NCI-H1436 (cell line): ENCODE results near the gene HIGD1A.
"Not testable (repeated sequence)": the region's sequence is repeated elsewhere in the genome, so short reads cannot be mapped to it uniquely, and the experiment has no call there.

Experiments
- DNase-seq: peaks from one replicate; lab custom pipeline; 2025; lab: John Stamatoyannopoulos, UW

HIGD1A gene

DNA sequence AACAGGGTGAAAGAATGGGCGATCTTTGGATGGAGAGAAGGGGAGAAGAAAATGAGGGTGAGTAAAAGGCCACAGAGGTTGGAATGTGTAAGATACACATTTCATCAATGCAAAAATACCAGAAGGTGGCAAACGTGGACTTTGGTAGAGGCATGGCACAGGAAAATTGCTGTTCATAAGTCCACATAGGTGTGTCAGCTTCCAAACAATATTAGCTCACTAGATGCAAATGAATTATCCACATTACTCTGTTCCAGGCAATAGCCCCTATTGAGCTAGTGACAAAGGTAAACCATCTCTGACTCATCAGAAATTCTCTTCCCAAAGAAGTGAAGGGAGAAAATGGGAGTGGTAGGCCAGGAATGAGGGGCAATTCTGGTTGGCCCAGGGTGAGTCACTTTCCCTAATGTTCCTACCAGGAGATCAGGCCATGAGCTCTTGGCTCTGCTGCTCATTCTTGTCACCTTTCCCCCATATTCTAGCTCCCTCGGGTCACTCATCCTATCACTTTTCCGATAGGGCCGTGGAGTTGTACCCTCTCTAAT is 24.9 kb upstream of the HIGD1A start:
- no peak for DNase-seq

DNA sequence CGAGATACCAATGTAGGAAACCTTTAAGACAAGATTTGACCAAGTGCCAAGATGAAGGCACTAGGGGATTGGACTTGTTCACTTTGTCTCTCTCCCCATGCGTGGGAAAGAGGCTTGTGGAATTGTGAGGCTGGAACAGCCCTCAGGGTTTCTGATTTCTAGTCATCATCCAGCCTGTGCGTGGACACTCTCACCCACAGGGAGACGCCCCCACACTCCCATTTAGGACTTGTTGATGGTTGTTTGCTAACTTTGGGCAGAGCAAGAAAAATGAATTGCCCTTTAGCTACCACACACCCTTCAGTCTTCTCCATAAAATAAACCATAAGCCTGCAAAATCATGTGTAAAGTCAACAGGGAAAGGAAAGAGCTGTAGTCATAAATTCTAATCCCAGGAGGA is 23.4 kb upstream of the HIGD1A start:
- DNase-seq, result no peak

DNA sequence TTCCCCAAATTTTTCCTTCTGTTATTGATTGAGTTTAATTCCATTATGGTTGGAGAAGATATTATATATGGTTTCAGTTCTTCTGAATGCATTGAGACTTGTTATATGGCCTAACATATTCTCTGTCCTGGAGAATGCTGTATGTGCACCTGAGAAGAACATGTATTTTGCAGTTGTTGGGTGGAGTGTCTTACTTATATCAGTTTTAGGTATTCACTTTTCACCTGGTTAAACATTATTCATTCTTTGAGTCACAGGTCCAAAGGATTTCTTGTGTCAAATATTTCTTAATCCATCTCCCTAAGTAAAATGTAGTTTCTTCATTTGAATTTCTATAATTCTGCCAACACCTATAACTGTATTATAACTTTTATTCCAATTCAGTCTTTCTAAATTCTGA is 22.7 kb upstream of the HIGD1A start:
- no peak for DNase-seq

DNA sequence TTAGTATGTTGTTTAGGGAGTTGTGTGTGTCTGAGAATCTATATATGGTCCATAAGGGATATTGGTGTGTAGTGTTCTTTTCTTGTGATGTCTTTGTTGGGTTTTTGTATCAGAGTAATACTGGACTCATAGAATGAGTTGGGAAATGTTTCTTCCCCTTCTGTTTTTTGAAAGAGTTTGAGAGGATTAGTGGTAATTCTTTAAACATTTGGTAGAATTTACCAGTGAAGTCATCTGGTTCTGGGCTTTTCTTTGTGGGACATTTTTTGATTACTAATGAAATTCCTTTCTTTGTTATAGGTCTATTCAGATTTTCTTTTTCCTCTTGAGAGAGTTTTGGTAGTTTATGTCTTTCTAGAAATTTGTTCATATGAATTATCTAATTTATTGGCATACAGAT is 21.9 kb upstream of the HIGD1A start:
- DNase-seq, result no peak

DNA sequence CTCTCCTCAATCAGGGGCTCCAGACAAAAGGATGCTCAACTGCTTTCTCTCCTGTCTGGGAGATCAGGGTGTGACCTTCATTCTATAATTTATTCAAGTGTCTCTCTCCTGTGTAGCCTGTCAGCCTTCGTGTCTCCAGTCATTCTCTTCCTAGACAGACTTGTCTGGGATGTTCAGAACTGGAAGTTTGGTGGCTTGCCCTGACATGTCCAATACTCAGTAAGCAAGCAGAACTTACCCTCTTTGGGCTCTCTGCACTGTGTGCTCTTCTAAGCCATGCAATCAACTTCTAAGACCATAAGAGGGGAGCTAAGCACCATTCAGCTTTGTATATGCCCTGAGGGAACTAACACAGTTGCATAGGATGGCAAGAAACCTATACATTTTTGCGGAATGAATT is 19.1 kb upstream of the HIGD1A start:
- DNase-seq, result no peak

DNA sequence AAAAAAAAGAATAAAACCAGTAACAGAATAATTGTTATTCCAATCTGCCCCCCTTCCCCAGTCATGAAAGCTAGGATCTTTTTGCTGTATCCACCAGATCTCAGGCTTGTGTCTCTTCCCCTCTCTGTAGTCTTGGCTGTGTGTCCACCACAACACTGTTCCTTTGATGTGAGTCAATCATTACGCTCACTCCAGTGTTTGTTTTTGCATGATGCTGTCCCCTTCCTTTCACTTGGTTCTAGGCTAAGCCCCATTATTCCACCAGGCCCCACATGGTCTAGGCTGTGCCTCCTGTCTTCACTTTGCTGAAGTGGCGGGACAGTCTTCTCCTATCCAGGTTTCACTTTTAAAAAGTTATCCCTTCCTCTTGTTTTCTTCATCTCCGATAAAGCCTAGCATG is 18.5 kb upstream of the HIGD1A start:
- no peak for DNase-seq

DNA sequence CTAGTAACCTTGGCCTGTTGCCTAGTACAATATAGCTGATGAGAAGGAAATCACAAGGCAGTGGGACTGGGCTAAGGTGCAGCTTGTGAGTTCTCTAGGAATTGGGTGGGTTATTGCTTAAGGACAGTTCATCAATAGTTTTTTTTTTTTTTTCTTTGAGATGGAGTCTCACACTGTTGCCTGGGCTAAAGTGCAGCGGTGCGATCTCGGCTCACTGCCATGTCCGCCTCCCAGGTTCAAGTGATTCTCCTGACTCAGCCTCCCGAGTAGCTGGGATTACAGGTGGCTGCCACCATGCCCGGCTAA is 16.4 kb upstream of the HIGD1A start:
- no peak for DNase-seq

DNA sequence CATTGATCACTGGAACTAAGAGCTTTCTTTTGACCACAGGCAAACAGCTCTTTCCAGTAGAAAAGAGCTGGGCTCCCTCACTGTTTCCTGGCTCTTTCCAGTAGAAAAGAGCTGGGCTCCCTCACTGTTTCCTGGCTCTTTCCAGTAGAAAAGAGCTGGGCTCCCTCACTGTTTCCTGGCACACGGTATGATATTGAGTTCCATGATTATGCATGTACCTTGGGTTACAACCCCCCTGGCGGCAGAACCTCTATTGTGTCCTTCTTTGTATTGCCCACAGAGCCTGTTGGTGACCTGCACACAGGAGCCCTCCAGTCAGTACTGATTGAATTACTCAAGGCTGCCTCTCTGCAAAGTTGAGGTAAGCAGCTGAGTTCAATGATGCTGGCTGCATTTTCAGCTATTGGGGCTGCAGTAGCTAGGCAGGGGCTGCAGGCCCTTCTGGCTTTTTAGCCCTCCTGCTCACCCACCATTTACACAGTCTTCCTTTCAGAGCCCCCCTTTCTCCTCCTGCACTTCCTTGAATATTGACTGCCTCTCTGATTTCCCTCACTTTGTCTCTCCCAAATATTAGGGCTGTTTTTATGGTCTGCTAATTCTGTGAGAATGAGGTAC is 15.2 kb upstream of the HIGD1A start:
- DNase-seq, result no peak

DNA sequence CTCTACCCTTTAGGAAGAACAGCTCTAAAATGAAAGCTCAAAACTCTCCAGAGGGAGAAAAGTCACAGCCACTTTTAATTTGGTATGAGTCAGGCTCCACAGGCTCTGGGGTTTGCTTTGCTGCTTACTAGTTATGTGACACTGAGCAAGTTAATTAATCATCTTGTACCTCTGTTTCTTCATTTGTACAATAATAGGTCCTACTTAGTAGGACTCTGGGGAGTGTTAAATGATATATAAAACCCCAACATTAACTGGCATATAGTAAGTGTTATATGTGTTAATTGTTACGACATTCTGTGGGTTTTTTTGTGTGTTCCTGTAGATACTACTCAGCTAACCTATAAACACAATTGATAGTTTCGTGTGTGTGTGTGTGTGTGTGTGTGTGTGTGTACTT is 11.5 kb upstream of the HIGD1A start:
- no peak for DNase-seq

DNA sequence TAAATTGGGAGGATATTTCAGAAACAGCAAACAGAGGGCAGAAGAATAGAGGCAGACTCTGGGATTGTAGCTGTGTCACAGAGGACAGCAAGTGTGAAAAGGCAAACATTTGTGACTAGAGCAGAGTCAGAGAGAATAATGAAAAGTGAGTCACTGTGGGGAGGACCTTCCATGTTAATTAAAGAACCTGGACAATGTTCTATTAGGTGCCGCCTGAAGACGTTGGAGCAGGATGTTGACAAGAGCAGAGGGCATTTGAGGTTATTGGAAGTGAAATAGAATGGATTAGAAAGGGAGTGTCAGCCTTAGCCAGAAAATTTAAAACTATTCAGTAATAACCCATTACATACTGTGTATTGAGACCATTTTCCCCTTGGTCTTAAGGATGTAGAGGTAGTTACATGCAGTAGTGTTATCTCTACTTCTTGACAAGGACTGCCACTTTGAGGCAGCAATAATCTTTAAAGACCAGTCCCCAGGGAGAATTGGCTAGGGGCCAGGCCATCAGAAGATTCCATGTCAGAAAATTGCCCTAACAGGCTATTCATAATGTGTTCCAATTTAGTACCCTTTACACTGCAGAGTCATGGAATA is 10.7 kb upstream of the HIGD1A start:
- DNase-seq, result no peak

DNA sequence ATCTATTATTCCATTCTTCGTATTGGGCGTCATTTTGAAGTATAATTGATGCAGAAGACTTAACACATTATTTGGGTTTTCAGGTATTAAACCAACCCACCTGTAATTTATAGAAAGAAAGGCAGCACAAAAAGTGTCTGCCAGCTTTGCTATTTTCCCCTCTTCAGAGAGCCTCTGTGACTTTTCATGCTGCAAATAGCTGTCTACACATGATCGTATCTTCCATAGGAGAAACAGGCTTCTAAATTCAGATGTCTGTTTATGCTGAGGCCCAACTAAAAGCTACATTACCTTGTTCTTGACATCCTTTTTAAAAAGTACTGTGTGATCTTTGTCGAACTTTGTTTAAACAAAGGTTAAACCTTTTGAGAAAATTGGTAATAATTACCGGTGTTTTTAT is 10.0 kb upstream of the HIGD1A start:
- no peak for DNase-seq

DNA sequence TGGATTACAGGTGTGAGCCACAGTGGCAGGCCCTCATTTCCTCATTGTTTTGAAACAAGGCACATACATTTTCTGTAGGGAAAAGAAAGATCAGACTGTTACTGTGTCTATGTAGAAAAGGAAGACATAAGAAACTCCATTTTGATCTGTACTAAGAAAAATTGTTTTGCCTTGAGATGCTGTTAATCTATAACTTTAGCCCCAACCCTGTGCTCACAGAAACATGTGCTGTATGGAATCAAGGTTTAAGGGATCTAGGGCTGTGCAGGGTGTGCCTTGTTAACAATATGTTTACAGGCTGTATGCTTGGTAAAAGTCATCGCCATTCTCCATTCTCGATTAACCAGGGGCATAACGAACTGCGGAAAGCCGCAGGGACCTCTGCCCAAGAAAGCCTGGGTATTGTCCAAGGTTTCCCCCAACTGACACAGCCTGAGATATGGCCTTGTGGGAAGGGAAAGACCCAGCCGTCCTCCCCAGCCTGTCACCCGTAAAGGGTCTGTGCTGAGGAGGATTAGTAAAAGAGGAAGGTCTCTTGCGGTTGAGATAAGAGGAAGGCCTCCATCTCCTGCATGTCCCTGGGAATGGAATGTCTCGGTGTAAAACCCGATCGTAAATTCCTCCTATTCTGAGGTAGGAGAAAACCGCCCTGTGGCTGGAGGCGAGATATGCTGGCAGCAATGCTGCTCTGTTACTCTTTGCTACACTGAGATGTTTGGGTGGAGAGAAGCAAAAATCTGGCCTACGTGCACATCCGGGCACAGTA is 7.0 kb upstream of the HIGD1A start:
- DNase-seq, result not testable (repeated sequence)

DNA sequence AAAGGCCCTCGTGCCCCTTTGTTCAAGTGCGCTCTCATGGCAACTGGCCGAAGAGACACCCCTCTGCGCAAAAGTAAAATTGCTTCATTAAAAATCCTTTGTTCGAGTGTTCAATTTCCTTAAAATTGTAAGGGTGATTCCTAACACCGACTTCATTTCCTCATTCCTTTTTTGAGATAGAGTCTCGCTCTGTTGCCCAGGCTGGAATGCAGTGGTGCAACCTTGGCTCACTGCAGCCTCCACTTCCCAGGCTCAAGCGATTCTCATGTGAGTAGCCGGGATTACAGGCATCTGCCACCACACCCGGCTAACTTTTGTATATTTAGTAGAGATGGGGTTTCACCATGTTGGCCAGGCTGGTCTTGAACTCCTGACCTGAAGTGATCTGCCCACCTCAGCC is 6.4 kb upstream of the HIGD1A start:
- DNase-seq, result not testable (repeated sequence)

DNA sequence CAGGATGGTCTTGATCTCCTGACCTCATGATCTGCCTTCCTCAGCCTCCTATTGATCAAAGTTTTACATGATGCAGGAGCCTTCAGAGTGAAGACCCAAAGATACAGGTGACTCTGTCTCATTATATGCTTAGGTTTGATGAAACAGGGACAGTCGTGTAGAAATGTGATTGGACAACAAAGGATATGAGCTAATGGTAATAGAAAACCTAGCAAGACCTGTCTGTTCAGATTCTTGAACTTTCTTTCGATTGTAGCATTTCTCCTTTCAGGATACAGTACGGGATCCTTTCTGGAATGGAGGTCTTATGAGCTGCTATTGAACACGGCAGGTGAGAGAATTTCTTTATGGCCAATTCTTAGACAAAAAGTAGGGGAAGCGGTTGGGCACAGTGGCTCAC is 4.9 kb upstream of the HIGD1A start, which contains the start of gene ACKR2:
Gene ACKR2, plus strand, starts transcription at position 244 of the 400 bp plus-strand sequence. CDS start 55,058 bp downstream, outside the sequence.
- no peak for DNase-seq

DNA sequence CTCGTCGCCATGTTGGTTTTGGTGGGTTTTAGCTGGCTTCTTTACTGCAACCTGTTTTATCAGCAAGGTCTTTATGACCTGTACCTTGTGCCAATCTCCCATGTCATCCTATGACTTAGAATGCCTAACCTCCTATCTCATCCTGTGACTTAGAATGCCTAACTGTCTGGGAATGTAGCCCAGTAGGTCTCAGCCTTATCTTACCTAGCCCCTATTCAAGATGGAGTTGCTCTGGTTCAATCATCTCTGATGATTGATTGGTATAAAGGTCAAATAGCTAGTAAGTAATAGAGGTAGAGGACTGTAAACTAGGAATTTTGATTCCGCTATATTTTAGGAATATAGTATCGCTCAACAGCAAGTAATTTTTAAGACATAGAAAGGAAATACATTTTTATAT is 3.6 kb upstream of the HIGD1A start:
- DNase-seq, result no peak

DNA sequence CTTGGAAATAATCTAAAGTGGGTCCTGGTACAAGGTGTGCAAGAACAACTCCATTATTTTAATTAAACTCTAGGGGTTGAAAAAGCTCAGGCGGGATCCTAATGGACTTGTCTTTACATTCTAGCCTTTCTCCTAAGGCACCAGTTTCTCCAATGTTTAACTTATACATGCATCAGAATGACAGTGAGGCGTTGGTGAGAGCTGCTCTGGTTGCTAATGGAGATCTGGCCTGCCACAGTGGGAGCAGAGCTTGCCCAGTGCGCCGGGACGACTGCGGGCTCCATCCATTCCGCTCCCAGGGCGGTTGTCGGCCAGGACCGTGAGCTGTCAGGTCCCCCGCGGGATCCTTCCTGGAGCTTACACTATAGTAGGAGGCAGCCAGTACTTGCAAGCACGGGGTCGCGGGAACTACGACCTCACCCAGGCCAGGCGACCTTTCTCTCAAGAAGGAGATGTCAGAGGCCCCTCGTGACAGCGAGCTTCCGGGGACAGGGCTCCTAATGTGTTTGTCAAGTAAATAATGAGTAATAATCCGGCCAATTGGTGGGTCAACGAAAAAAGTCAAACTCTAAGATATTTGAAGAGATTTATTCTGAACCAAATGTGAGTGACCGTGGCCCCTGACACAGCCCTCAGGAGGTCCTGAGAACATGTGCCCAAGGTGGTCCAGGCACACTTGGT is 991 bp upstream of the HIGD1A start:
- DNase-seq, result no peak

DNA sequence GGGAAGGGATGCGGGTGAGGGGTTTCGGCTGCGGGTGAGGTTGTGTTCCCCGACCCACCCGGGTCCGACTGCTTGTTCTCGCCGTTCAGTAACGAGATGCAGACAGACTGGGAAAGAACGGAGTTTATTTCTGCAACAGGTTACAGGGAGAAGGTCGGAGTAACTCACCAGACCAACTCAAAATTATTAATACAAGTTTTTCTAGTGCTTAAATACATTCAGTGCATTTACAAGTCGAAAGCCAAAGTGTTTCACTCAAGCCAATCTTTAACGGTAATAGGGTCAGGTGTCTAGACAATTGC is 492 bp upstream of the HIGD1A start:
- DNase-seq, result no peak

DNA sequence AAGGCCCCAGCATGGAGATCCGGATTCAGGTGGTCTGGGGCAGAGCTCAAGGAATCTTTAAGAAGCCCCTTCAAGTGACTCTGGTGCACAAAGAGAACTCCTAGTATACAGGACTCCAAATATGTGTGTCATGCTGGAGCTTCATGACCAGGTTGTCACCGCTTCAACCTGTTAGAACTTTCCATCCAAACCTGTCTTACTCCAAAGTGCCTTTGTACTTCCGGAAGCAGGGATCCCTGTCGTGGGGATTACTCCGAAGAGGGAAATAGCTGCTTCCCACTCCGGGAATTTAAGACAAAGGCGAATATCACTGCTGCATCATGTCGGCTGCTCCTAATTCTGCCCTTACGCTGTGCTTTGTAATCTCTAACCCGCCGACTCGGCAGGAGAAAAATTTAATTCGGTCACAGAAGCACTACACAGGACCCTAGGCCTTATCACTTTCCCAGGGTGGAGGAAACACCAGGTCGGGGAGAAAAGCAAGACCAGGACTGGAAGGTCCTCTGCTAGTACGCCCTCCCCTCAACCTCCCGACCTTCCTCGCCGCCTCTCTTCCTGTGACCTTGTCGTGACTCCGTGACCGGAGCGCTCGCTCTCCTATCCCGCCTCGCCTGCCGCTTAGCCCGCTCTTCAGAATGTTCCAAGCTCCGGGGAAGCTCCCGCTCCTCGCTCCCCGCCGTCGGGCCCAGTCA is 730 bp downstream of the HIGD1A start:
- DNase-seq, result no peak

DNA sequence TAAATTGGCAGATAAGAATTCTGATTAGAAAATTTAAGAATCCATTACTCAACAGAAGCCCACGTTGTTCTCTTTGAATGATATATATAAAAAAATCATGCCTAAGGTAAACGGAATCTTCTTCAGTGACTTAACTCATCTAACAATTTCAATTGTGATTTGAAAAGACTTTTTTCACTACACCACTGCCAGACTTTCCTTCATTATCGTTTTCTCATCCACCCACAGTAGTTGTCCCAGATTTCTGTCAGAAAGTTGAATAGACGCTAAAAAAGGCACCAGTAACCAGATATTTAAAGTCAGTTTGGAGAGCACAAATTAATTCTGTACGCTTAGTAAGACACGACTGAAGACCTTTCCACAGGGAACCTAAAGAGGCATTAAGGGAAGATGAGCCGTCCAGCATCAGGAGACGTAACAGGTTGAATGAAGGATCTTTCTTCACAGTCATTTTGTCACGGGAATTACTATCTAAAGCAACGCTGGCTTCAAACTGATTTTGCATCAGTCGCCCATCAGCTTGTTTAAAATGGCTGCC is 1.3 kb downstream of the HIGD1A start:
- DNase-seq, result no peak

DNA sequence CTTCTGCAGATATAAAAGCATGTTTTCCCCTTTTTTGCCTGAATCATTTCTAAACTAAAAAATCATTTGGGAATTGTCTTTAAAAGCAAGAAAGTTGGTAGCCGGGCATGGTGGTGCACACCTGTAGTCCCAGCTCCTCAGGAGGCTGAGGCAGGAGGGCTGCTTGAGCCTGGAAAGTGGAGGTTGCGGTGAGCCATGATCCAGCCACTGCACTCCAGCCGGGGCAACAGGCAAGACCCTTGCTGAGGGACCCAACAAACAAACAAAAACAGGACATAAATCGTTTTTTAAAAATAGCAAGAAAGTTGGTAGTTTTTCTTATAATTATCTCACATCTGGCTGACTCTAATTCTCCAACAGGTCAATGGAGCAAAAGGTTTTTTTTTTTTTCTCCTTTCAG is 2.5 kb downstream of the HIGD1A start:
- no peak for DNase-seq

DNA sequence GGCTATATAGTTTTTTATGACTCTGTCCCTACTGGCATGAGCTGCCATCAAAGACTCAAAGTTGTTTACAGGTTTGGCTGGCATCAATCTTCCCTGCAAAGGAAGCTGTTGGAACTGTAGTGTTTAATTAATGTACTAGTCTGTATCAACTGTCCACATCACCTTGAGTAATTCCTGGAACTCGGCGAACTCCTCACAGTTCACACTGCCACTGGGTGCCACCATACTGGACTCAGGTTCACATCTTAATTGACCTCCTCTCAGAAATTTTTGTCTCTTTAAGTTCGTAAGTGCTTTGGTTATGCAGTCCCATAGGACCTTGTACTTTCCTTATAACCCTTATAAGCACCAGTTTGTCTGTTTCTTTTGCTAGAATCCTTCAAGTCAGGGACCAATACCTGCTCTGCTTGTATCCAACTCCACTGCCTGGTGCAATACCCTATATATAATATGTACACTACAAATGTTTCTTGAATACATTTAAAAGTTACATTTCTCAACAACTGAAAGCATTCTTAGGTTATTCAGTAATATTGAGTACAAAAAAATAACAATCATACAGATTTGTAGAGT is 3.2 kb downstream of the HIGD1A start:
- no peak for DNase-seq

DNA sequence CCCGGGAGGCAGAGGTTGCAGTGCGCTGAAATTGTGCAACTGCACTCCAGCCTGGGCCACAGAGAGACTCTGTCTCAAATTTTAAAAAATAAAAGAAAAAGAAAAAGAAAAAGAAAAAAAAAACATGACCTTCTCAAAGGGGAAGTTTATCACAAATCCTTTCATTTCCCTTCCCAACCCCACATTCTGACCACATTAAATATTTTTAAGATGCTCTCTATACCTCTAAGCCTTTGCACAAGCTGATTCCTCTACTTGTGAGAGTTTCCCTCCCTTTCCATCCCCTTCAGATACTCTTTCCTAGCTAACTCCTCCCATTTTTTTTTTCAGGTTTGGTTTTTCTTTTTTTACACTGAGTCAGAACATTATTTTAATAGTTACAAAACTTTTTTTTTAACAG is 4.0 kb downstream of the HIGD1A start:
- DNase-seq, result no peak
